HG02885 (cell line): Measurements from ENCODE around the gene ME1.
"Not testable (repeated sequence)": the region's sequence is repeated elsewhere in the genome, so short reads cannot be mapped to it uniquely, and the experiment has no call there.

Experiments used
- ATAC-seq: cut with Tn5 transposase; IDR thresholded peaks from one replicate; pipeline ENCODE4 v1.9.1; 2021; ENCODE audit warnings: mild to moderate bottlenecking; ENCODE audit not compliant: unreplicated experiment, poor library complexity

ME1 gene

DNA sequence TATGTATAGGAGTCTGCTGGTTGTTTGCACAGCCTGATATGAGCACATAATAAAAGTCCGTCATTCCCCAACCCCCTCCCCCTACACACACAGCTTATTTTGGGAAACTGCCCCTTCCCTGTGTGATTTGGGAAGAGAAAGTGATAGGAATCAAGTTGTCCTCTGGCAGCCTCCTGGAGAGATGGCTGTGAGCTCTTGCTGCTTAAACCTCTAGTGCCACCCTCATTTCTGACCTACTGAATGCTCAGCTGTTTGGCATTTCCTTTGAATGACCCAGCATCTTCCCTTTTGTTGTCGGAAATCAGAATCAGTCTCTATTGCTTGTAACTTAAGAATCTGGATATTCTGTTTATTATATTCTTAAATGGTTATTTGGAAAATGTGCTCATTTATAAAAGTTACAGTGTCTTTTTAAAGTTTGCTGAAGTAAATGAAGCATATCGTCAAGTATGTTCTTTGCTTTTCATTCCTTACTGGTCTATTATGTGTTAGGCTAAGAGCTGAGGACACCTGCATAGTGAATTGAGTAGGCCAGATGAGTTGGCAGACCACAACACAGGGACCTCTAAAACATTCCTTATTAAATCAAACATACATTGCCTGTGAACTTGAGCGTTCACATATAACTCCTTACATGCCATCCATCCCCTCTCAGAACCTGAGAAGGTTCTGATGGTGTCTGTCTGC, 232.2 kb downstream of the ME1 start:
- ATAC-seq: no peak

DNA sequence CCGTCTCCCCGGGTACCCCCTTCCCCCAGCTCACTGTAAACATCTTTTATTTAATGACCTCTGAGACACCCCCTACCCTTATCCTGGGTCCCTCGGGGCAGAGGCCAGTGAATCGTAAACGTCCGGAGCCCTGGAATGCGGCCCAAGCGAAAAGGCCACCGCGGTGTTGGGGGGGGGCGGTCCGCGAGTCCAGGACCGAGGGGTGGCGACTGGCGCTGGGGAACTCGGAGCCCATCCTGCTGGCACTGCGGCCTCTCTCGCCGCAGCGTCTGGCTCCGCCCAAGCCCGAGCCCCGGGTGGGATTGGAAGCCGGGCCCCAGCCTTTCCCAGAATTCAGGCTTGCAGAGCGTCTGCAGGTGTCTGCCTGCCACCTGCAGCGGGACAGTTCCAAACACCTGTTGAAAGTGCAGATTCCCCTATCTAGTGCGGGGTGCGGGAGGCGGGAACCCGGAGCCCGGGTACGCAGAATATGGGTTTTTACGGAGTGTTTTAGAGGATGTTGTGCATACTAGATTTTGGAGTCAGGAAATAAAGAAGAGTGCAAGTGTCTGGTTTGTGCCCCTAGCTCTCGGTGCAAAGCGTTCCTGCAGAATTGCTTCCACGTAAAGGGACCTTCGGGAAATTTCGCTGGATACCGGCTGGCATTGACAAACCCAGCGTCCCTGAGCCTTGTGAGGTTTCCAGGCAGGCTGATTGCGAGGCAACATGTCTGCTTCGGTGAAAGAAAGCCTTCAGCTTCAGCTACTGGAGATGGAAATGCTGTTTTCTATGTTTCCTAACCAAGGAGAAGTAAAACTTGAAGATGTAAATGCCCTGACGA, 236.9 kb downstream of the ME1 start:
- ATAC-seq: peak; percentile 25

DNA sequence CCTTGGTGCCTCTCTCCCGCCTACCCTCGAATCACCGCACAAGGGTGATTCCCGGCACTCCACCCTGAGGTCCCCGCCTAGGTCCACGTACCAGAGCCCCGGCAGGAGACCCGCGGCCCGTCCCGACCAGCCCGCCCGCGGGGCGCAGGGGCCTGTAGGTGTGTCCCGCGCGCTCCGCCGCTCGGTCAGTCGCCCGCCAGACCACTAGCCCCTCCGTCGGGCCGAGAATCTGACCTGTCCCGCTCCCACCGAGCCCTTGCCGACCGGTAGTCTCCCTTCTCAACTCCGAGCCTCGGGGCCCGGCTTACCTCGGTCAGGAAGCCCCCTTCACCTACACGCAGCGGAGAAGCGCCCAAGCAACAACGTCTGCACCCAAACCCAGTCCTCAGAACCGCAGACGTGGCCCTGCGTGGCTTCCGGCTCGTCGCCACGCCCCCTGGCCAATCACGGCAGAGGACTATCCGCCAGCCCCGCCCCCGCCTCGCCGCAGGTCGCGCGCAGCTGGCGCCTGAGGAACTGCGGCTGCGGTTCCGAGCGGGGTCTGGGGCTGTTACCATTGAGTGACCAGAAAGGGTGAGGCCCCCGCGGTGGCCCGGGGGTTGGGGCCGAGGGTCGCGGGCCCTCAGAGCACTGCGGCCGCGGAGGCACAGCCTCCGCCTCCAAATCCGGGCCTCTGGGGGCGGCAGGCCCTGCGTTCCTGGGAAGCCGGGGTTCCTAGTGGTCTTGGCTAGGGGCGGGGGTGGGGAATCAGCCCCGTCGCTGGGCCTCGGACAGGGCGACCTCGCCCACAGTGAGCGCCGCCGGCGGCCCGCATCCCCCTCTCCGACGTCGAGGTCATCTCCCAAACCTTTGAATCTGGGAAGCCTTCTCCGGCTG, 237.7 kb downstream of the ME1 start, which contains the start of the genes PGM3 and RWDD2A:
Gene PGM3, minus strand, starts transcription at position 395 of the 876 bp plus-strand sequence. CDS start 2,253 bp downstream, outside the sequence.
Gene RWDD2A, plus strand, starts transcription at position 487 of the 876 bp plus-strand sequence. CDS start 1,095 bp downstream, outside the sequence.
- ATAC-seq: peak; percentile 97

DNA sequence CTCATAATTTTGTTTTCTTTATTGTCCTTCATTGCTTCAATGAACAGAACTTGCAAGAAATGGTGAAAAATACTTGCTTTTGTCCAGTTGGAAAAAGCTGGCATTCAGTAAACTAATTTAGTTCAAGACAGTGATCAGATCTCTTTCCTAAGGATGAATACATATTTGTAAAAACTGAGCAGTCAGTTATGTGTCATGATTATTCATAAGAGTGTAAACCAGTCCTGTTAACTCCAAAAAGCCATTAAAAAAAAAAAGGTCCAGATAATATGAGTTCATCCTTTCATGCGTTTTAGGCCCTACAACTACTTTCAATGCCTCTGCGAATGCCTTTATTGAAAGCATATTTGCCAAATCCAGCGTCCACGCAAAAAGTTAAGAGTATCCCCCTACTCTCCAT, 238.4 kb downstream of the ME1 start:
- ATAC-seq: peak; percentile 0

DNA sequence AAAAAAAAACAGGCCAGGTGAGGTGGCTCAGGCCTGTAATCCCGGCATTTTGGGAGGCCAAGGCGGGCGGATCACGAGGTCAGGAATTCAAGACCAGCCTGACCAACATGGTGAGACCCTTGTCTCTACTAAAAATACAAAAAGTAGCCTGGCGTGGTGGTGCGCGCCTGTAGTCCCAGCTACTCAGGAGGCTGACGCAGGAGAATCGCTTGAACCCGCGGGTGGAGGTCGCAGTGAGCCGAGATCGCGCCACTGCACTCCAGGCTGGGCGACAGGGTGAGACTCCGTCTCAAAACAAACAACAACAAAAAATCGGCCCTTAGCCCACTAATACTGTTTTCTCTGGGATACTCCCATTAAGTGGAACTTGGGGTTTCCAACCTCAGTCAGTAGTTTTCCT, 238.9 kb downstream of the ME1 start:
- ATAC-seq: not testable (repeated sequence)

DNA sequence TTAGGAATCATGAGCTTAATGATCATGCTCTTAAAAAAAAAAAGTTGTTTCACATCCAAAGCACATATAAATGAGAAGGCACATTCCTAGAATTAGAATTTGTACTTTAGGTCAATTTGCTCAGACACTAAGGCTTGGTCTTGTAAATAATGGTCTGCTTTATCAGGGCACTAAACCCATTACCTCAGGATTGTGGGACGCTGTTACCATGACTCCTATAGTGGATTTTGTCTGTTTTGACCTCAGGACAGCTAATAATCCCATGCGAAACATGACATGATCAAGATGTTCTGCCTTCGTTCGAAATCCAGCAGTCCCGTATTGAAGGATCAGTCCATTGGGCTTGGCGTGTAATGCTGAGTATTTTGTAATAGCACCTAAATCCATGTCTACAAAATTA, 240.2 kb downstream of the ME1 start:
- ATAC-seq: no peak

DNA sequence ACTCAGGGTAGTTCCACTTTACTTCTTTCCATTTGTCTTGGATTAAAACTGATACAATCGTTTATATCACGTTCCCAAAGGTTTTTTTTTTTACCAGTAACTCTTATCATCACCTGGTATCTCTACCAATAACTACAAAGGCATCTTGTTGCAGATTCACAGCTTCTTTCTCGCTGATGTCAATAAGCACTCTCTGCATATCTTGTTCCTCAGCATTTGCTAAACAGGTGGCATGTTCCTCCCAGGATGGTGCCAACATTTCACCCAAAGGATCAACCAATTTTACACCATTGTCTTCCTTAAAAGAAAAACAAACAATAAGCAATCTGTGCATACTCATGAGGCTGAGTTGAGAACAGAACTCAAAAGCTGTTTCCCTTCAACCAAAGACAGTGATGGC, 242.3 kb downstream of the ME1 start:
- no peak for ATAC-seq

DNA sequence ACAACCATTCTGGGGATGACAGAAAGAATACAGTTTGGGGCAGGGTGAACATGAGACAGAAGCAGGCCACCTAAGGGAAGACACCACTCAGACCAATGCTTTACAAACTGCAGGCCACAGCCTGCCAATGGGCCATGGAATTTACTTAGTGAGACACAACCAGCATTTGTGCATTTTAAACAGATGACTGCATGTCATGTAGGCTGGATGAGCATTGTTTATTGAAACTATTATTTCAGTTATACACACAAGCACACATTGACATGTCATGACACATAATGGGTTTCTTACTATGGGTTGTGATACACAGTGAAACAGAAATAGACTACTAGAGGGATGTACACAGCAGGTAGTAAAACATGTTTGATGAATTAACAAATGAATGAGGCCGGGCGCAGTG, 245.8 kb downstream of the ME1 start:
- ATAC-seq: no peak

DNA sequence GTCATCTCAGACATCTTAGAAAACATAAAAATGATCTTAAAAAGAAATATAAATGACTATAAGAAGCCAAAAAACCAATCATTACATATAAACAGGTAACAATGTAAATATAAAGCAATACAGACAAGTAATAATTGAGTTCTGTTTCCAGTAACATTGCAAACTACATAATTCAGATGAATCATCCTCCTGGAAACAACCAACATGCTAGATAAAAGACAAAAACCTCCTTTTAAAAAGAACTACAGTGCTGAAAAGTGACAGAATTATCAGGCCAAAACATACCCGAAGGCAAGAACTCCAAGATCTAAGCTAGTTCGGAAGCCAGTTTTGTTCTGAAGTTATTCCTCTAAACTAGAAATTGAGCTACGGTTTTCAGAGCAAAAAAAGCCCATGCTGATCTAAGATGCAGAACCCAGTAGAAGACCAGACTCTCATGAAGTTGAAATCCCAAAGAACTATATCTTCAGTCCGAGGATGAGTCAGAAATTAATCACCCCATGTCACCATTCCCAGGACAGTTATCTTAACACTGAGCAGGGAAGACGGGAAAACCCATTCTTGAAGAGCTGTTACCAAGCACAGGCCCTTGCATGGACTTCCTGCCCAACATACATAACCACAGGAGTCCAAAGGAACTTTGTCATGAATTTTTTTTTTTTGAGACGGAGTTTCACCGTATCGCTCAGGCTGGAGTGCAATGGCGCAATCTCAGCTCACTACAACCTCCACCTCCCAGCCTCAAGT, 247.6 kb downstream of the ME1 start:
- no peak for ATAC-seq

DNA sequence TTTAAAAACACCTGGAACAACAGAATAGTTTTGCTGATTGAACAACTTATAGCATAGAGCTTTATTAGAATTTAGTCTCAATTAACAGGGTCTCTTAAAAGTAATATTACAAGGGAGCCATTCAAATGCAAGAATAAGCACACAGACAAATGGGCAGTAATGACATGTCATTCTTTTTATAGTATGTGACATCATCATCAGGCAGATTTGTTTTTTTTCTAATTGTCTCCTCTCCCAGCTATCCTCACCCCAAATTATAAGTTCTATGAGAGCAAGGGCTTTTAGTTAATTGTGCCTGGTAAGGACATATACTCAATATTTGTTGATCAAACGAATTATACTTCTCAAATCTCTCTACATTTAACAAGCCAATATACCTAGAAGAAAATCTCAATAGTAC, 248.7 kb downstream of the ME1 start:
- ATAC-seq: no peak

DNA sequence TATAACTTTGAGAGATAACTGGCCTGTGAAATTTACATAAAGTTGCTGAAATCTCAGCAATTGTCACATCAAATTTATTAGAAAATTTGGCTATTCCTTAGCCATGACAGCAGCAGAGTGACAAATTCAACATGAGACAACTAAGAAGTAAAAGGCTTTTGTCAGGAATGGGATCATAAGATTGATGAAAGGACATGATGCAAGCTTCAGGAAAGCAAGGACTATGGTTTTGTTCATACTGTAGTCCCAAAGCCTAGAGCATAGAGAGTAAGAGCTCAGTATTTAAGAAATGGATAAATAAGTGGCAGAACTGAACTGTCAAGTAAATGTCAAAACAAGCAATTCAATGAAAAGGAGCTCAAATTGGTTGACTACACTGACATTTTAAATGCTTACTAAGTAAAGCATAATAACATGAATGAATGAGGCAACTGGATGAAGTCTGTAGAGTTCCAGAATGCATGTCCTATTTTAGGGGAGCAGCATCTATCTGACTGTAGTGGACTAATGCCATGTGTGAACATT, 250.4 kb downstream of the ME1 start:
- no peak for ATAC-seq

DNA sequence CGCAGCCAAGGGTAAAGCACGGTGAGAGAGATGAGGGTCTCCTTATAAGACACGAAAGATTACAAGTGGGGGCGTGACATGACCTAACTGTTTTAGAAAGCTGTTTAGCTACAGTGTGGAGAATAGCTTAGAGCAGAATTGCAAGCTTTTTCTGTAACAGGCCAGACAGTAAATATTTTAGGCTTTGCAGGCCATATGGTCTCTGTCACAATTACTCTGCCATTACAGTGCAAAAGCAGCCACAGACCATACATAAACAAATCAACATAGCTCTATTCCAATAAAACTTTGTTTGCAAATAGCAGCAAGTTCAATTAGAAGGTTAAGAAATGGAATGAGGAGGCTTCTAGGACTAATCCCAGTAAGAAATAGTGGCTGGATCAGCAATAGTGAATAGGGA, 254.6 kb downstream of the ME1 start:
- ATAC-seq: no peak

DNA sequence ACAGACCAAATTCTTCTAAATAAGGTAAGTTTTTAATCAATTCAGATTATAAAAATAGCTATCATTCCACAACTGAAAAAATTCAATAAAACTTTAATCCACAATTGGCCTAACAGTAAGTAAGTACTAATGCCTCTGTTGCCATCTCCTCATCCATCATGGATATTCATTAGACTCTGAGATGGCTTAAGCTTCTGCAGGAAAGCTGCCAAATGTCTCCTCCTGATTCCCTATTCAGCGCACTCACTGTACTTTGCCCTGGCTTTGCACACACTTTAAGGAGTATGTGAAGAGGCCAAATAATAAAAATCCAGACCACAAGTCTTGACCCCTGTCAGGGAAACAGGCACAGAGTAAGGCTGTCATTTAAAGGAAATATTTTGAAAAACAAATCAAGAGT, 261.3 kb downstream of the ME1 start:
- ATAC-seq: no peak

DNA sequence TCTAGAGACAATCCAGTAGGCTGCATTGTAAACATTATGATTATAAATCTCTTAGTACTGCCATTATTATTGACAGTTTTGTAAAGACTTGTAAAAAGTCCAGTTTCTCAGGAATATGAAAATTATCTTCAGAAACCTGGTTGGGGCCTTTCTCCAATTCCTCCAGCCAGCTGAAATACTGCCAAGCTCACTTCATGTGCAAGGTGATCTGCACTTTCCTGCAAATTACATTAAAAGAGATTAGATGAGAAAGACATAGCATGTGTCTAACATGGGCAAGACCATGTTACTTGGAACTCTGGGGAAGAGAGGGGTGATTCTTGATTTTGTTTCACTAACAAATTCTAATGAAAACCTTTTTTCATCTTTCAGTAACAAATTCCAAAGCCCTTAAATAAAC, 261.7 kb downstream of the ME1 start:
- no peak for ATAC-seq

DNA sequence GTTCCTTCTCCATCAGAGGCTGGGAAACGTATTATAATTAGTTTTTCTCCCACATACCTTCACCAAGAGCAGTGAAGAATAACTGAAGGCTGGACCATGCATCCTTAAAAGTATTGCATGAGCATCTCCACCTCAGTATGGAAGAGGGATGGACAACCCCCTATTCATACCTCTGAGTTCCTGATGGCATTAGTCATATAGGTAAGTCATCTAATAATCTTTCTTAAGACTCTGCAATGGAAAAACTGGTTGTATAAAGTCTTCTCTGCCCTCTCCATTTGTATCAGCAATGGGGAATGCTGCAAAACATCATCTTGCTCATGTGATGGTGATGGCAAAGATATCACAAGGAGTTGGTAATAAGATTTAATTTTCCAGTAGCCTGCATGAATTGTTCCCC, 262.3 kb downstream of the ME1 start:
- no peak for ATAC-seq

DNA sequence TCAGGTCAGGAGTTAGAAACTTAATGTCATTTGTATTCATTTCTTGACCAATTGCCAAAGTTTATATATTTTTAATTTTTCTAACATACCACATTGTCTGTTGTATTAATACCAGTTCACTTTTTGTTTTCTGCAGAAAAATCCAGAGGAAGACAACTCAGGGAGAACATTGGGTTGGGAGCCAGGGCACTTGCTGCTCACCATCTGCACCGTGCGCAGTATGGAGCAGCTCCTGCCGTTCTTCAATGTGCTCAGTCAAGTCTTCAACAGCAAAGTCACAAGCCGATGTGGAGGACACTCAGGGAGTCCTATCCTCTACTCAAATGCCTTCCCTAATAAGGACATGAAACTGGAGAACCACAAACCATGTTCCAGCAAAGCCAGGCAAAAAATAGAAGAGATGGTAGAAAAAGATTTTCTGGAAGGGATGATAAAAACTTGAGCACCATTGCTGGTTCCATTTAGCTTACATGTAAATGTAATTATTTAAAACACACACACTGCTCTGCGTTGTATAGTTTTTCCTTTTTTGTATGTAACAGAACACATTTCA, 263.0 kb downstream of the ME1 start:
- ATAC-seq: no peak
